ENCODE results near the gene CCDC182. TPM values are rescaled to one million over a fixed set of nuclear protein-coding genes. Genes with fewer than 3 reads are reported as not detected.

CCDC182 gene
- total and polyA plus RNA-seq, 2 of the 13 experiments (the other 11 are each of a cell fraction or from before 2014, with no cell fraction given), result not detected

GRCh38 chr17:57783338-57783742 is 38.2 kb upstream of the CCDC182 start (continued):
- no peak for TF ChIP-seq REXO4 (CRISPR knock-in tag; IDR thresholded peaks at IDR 0.05; ENCODE audit: borderline replicate concordance)
- TF ChIP-seq ELF1 (CRISPR knock-in tag; IDR thresholded peaks at IDR 0.05), result 0 out of 2 replicates have a peak, but pooled peaks have one; percentile 12
- no peak for TF ChIP-seq TSC22D2 (CRISPR knock-in tag; IDR thresholded peaks at IDR 0.05; ENCODE audit: borderline replicate concordance)
- TF ChIP-seq SMARCE1 (IDR thresholded peaks at IDR 0.05; ENCODE audit: borderline replicate concordance), result no peak
- TF ChIP-seq TCF7 (IDR thresholded peaks at IDR 0.05; ENCODE audit: low read depth), result no peak
- TF ChIP-seq ZBTB7B (CRISPR knock-in tag; IDR thresholded peaks at IDR 0.05), result peak; percentile 63; the same call in 1 of the 2 replicates
- no peak for TF ChIP-seq ZBTB25 (CRISPR knock-in tag; IDR thresholded peaks at IDR 0.05)
- TF ChIP-seq MTA3 (CRISPR knock-in tag; IDR thresholded peaks at IDR 0.05), result no peak
- TF ChIP-seq, protein P1, sequence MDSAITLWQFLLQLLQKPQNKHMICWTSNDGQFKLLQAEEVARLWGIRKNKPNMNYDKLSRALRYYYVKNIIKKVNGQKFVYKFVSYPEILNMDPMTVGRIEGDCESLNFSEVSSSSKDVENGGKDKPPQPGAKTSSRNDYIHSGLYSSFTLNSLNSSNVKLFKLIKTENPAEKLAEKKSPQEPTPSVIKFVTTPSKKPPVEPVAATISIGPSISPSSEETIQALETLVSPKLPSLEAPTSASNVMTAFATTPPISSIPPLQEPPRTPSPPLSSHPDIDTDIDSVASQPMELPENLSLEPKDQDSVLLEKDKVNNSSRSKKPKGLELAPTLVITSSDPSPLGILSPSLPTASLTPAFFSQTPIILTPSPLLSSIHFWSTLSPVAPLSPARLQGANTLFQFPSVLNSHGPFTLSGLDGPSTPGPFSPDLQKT (CRISPR knock-in tag; IDR thresholded peaks at IDR 0.05; ENCODE audit: borderline replicate concordance), result no peak
- TF ChIP-seq CBX5 (CRISPR knock-in tag; IDR thresholded peaks at IDR 0.05; ENCODE audit: borderline replicate concordance), result peak; percentile 62; the same call in 1 of the 2 replicates
- 0 out of 2 replicates have a peak, but pooled peaks have one; percentile 26 for TF ChIP-seq ZNF574 (CRISPR knock-in tag; IDR thresholded peaks at IDR 0.05)
- no peak; the same call in 1 of the 2 replicates for TF ChIP-seq SMAD1 (CRISPR knock-in tag; IDR thresholded peaks at IDR 0.05; ENCODE audit: borderline replicate concordance, low read depth)
- no peak for TF ChIP-seq GPN1 (CRISPR knock-in tag; IDR thresholded peaks at IDR 0.05; ENCODE audit: borderline replicate concordance)
- TF ChIP-seq SUZ12 (IDR thresholded peaks at IDR 0.05; ENCODE audit: low read depth, low read length), result peak; percentile 20; the same call in 1 of the 2 replicates
- TF ChIP-seq ZNF580 (CRISPR knock-in tag; IDR thresholded peaks at IDR 0.05; ENCODE audit: borderline replicate concordance, low read depth), result peak; percentile 40; the same call in 1 of the 2 replicates
- TF ChIP-seq ZNF263 (CRISPR knock-in tag; IDR thresholded peaks at IDR 0.05), result no peak
- TF ChIP-seq, protein P2, sequence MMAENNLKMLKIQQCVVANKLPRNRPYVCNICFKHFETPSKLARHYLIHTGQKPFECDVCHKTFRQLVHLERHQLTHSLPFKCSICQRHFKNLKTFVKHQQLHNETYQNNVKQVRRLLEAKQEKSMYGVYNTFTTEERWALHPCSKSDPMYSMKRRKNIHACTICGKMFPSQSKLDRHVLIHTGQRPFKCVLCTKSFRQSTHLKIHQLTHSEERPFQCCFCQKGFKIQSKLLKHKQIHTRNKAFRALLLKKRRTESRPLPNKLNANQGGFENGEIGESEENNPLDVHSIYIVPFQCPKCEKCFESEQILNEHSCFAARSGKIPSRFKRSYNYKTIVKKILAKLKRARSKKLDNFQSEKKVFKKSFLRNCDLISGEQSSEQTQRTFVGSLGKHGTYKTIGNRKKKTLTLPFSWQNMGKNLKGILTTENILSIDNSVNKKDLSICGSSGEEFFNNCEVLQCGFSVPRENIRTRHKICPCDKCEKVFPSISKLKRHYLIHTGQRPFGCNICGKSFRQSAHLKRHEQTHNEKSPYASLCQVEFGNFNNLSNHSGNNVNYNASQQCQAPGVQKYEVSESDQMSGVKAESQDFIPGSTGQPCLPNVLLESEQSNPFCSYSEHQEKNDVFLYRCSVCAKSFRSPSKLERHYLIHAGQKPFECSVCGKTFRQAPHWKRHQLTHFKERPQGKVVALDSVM (CRISPR knock-in tag; IDR thresholded peaks at IDR 0.05), result no peak
- TF ChIP-seq, protein P3, sequence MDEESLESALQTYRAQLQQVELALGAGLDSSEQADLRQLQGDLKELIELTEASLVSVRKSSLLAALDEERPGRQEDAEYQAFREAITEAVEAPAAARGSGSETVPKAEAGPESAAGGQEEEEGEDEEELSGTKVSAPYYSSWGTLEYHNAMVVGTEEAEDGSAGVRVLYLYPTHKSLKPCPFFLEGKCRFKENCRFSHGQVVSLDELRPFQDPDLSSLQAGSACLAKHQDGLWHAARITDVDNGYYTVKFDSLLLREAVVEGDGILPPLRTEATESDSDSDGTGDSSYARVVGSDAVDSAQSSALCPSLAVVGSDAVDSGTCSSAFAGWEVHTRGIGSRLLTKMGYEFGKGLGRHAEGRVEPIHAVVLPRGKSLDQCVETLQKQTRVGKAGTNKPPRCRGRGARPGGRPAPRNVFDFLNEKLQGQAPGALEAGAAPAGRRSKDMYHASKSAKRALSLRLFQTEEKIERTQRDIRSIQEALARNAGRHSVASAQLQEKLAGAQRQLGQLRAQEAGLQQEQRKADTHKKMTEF (CRISPR knock-in tag; IDR thresholded peaks at IDR 0.05), result 0 out of 2 replicates have a peak, but pooled peaks have one; percentile 26
- no peak for TF ChIP-seq ELF4 (CRISPR knock-in tag; IDR thresholded peaks at IDR 0.05; ENCODE audit: borderline replicate concordance)
- no peak for TF ChIP-seq ATRX (CRISPR knock-in tag; IDR thresholded peaks at IDR 0.05; ENCODE audit: borderline replicate concordance)
- TF ChIP-seq, protein P4, sequence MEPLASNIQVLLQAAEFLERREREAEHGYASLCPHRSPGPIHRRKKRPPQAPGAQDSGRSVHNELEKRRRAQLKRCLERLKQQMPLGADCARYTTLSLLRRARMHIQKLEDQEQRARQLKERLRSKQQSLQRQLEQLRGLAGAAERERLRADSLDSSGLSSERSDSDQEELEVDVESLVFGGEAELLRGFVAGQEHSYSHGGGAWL (CRISPR knock-in tag; IDR thresholded peaks at IDR 0.05), result no peak

All from HepG2 (cell line).